SK-N-SH treated with all-trans-retinoic acid at 6 μM for 48 hours (cell line): ENCODE data around the gene TMEM254.
A peak's percentile ranks its signal among the peaks of the same experiment; 100 is the strongest.
"Not testable (repeated sequence)": the region's sequence is repeated elsewhere in the genome, so short reads cannot be mapped to it uniquely, and the experiment has no call there.

Source experiments
- ATAC-seq: fragments of 200-7000 bp; cut with Tn5 transposase; 3 replicates; pipeline ENCODE4 v1.9.1; 2020; ENCODE audit warnings: mild to moderate bottlenecking, moderate library complexity
- ARNTL ChIP-seq: fragments of 450-650 bp; formaldehyde crosslinking; IDR thresholded peaks from 2 replicates; pipeline ENCODE4 v1.5.0; 2020; ENCODE audit warnings: low read depth, mild to moderate bottlenecking, moderate library complexity, borderline replicate concordance
- BACH2 ChIP-seq: fragments of 250-450 bp; sonication (Bioruptor Pico); IDR thresholded peaks from 2 replicates; pipeline ENCODE4 v1.9.0; 2021; ENCODE audit warnings: mild to moderate bottlenecking, borderline replicate concordance
- CSDC2 ChIP-seq: fragments of 250-450 bp; sonication (Bioruptor Pico); IDR thresholded peaks from 2 replicates; pipeline ENCODE4 v1.5.0; 2020; ENCODE audit warnings: mild to moderate bottlenecking, moderate library complexity
- ESRRG ChIP-seq: fragments of 250-450 bp; sonication (Bioruptor Pico); IDR thresholded peaks from 2 replicates; pipeline ENCODE4 v1.6.1; 2021; ENCODE audit warnings: mild to moderate bottlenecking
- GLIS3 ChIP-seq: fragments of 250-450 bp; sonication (Bioruptor Pico); IDR thresholded peaks from 2 replicates; pipeline ENCODE4 v1.5.0; 2020; ENCODE audit warnings: mild to moderate bottlenecking, moderate library complexity
- ISL1 ChIP-seq: fragments of 250-450 bp; sonication (Bioruptor Pico); IDR thresholded peaks from 2 replicates; pipeline ENCODE4 v2.1.2; 2022; ENCODE audit warnings: mild to moderate bottlenecking, moderate library complexity
- PPARA ChIP-seq: fragments of 250-450 bp; sonication (Bioruptor Pico); IDR thresholded peaks from 2 replicates; pipeline ENCODE4 v1.5.0; 2020; ENCODE audit warnings: mild to moderate bottlenecking, borderline replicate concordance
- SNAI2 ChIP-seq: fragments of 250-450 bp; sonication (Bioruptor Pico); IDR thresholded peaks from 2 replicates; pipeline ENCODE4 v1.5.0; 2020; ENCODE audit warnings: mild to moderate bottlenecking, moderate library complexity
- TCF4 ChIP-seq: fragments of 250-450 bp; sonication (Bioruptor Pico); IDR thresholded peaks from 2 replicates; pipeline ENCODE4 v1.8.0; 2021; ENCODE audit warnings: mild to moderate bottlenecking, moderate library complexity, borderline replicate concordance
- TOX ChIP-seq: fragments of 250-450 bp; sonication (Bioruptor Pico); IDR thresholded peaks from 2 replicates; pipeline ENCODE4 v1.8.0; 2021; ENCODE audit warnings: mild to moderate bottlenecking, moderate library complexity, borderline replicate concordance
- ZC3H10 ChIP-seq: fragments of 250-450 bp; sonication (Bioruptor Pico); IDR thresholded peaks from 2 replicates; pipeline ENCODE4 v1.5.1; 2021; ENCODE audit warnings: mild to moderate bottlenecking, moderate library complexity
- ZFP3 ChIP-seq: fragments of 250-450 bp; sonication (Bioruptor Pico); IDR thresholded peaks from 2 replicates; pipeline ENCODE4 v1.5.0; 2020; ENCODE audit warnings: mild to moderate bottlenecking, moderate library complexity
- ZFP30 ChIP-seq: fragments of 450-650 bp; formaldehyde crosslinking; IDR thresholded peaks from 2 replicates; pipeline ENCODE4 v1.5.0; 2022; ENCODE audit warnings: mild to moderate bottlenecking, moderate library complexity
- ZNF565 ChIP-seq: fragments of 450-650 bp; formaldehyde crosslinking; conservative IDR thresholded peaks from 2 replicates; pipeline ENCODE4 v1.5.0; 2020; ENCODE audit warnings: low read depth, mild to moderate bottlenecking, moderate library complexity
- ZNF70 ChIP-seq: fragments of 450-650 bp; formaldehyde crosslinking; IDR thresholded peaks from 2 replicates; pipeline ENCODE4 v1.5.0; 2020; ENCODE audit warnings: mild to moderate bottlenecking, moderate library complexity
- ZNF8 ChIP-seq: fragments of 450-650 bp; formaldehyde crosslinking; IDR thresholded peaks from 2 replicates; pipeline ENCODE4 v1.5.0; 2020; ENCODE audit warnings: mild to moderate bottlenecking, moderate library complexity
- TF ChIP-seq, protein P1 (sequence below): fragments of 250-450 bp; sonication (Bioruptor Pico); IDR thresholded peaks from 2 replicates; pipeline ENCODE4 v1.5.0; 2020; ENCODE audit warnings: mild to moderate bottlenecking, moderate library complexity
- TF ChIP-seq, protein P2 (sequence below): fragments of 250-450 bp; sonication (Bioruptor Pico); IDR thresholded peaks from 2 replicates; pipeline ENCODE4 v1.8.0; 2020; ENCODE audit warnings: mild to moderate bottlenecking, moderate library complexity, borderline replicate concordance
- TF ChIP-seq, protein P3 (sequence below): fragments of 250-450 bp; sonication (Bioruptor Pico); IDR thresholded peaks from 2 replicates; pipeline ENCODE4 v1.5.1; 2021; ENCODE audit warnings: mild to moderate bottlenecking, moderate library complexity
- TF ChIP-seq, protein P4 (sequence below): fragments of 250-450 bp; sonication (Bioruptor Pico); IDR thresholded peaks from 2 replicates; pipeline ENCODE4 v1.8.0; 2021; ENCODE audit warnings: low read depth, mild to moderate bottlenecking, moderate library complexity, borderline replicate concordance
- TF ChIP-seq, protein P5 (sequence below): fragments of 250-450 bp; sonication (Bioruptor Pico); IDR thresholded peaks from 2 replicates; pipeline ENCODE4 v1.5.1; 2020; ENCODE audit warnings: low read depth, mild to moderate bottlenecking, moderate library complexity

TMEM254 gene, protein sequence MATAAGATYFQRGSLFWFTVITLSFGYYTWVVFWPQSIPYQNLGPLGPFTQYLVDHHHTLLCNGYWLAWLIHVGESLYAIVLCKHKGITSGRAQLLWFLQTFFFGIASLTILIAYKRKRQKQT

DNA sequence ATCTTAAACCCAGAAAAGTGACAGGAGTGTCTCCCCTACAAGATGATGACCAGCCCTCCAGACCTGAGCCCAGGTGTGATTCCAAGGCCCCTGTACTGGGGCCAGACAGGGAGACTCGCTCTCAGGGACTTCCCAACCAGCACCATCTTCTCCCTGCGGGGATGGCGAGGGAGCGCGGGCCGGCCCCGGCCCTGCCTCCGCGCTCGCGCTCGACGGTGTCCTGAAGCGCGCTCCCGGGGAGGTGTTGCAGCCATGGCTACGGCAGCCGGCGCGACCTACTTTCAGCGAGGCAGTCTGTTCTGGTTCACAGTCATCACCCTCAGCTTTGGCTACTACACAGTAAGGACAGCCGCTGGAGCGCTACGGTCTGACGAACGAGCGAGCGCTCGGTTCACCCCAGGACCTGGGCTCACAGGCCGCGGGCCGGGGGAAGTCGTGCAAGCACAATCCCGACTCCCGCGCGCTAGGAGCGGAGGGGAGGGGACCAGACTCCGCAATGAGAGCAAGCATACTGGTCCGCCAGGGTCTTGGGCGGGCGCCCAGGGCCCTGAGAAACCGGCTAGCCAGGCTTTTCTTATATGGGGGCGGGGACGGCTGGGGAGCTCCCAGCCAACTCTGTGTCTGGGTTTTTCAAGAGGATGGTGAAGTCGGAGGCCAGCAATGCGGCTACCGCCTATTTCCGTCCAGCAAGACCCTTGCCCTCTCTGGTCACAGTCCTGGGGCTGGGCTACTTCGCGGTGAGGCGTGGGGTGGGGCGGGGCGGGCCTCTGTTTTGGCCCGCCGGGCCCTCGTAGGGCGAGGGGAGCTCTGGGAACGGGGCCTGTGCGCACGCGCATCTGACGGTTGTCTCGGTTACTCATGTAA, at the start of gene TMEM254:
Gene TMEM254, plus strand, starts transcription at position 218 of the 864 bp plus-strand sequence. Its CDS starts 35 bp downstream, at position 253.
- TF ChIP-seq ZC3H10 (CRISPR knock-in tag) (no peak), ZNF8 (CRISPR knock-in tag) (no peak), SNAI2 (CRISPR knock-in tag) (no peak), CSDC2 (no peak), ESRRG (no peak), PPARA (CRISPR knock-in tag) (no peak), TCF4 (no peak), ZFP3 (CRISPR knock-in tag) (no peak; the same call in 1 of the 2 replicates), BACH2 (no peak), GLIS3 (CRISPR knock-in tag) (0 out of 2 replicates have a peak, but pooled peaks have one; percentile 7), ZFP30 (CRISPR knock-in tag) (no peak), ZNF565 (no peak)
- TF ChIP-seq, protein P1, sequence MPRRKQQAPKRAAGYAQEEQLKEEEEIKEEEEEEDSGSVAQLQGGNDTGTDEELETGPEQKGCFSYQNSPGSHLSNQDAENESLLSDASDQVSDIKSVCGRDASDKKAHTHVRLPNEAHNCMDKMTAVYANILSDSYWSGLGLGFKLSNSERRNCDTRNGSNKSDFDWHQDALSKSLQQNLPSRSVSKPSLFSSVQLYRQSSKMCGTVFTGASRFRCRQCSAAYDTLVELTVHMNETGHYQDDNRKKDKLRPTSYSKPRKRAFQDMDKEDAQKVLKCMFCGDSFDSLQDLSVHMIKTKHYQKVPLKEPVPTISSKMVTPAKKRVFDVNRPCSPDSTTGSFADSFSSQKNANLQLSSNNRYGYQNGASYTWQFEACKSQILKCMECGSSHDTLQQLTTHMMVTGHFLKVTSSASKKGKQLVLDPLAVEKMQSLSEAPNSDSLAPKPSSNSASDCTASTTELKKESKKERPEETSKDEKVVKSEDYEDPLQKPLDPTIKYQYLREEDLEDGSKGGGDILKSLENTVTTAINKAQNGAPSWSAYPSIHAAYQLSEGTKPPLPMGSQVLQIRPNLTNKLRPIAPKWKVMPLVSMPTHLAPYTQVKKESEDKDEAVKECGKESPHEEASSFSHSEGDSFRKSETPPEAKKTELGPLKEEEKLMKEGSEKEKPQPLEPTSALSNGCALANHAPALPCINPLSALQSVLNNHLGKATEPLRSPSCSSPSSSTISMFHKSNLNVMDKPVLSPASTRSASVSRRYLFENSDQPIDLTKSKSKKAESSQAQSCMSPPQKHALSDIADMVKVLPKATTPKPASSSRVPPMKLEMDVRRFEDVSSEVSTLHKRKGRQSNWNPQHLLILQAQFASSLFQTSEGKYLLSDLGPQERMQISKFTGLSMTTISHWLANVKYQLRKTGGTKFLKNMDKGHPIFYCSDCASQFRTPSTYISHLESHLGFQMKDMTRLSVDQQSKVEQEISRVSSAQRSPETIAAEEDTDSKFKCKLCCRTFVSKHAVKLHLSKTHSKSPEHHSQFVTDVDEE (CRISPR knock-in tag): peak; percentile 12; the same call in 1 of the 2 replicates
- TF ChIP-seq, protein P2, sequence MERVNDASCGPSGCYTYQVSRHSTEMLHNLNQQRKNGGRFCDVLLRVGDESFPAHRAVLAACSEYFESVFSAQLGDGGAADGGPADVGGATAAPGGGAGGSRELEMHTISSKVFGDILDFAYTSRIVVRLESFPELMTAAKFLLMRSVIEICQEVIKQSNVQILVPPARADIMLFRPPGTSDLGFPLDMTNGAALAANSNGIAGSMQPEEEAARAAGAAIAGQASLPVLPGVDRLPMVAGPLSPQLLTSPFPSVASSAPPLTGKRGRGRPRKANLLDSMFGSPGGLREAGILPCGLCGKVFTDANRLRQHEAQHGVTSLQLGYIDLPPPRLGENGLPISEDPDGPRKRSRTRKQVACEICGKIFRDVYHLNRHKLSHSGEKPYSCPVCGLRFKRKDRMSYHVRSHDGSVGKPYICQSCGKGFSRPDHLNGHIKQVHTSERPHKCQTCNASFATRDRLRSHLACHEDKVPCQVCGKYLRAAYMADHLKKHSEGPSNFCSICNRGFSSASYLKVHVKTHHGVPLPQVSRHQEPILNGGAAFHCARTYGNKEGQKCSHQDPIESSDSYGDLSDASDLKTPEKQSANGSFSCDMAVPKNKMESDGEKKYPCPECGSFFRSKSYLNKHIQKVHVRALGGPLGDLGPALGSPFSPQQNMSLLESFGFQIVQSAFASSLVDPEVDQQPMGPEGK: no peak
- TF ChIP-seq, protein P3, sequence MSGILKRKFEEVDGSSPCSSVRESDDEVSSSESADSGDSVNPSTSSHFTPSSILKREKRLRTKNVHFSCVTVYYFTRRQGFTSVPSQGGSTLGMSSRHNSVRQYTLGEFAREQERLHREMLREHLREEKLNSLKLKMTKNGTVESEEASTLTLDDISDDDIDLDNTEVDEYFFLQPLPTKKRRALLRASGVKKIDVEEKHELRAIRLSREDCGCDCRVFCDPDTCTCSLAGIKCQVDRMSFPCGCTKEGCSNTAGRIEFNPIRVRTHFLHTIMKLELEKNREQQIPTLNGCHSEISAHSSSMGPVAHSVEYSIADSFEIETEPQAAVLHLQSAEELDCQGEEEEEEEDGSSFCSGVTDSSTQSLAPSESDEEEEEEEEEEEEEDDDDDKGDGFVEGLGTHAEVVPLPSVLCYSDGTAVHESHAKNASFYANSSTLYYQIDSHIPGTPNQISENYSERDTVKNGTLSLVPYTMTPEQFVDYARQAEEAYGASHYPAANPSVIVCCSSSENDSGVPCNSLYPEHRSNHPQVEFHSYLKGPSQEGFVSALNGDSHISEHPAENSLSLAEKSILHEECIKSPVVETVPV (CRISPR knock-in tag): no peak
- TF ChIP-seq, protein P4, sequence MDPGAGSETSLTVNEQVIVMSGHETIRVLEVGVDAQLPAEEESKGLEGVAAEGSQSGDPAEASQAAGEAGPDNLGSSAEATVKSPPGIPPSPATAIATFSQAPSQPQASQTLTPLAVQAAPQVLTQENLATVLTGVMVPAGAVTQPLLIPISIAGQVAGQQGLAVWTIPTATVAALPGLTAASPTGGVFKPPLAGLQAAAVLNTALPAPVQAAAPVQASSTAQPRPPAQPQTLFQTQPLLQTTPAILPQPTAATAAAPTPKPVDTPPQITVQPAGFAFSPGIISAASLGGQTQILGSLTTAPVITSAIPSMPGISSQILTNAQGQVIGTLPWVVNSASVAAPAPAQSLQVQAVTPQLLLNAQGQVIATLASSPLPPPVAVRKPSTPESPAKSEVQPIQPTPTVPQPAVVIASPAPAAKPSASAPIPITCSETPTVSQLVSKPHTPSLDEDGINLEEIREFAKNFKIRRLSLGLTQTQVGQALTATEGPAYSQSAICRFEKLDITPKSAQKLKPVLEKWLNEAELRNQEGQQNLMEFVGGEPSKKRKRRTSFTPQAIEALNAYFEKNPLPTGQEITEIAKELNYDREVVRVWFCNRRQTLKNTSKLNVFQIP: no peak
- TF ChIP-seq, protein P5, sequence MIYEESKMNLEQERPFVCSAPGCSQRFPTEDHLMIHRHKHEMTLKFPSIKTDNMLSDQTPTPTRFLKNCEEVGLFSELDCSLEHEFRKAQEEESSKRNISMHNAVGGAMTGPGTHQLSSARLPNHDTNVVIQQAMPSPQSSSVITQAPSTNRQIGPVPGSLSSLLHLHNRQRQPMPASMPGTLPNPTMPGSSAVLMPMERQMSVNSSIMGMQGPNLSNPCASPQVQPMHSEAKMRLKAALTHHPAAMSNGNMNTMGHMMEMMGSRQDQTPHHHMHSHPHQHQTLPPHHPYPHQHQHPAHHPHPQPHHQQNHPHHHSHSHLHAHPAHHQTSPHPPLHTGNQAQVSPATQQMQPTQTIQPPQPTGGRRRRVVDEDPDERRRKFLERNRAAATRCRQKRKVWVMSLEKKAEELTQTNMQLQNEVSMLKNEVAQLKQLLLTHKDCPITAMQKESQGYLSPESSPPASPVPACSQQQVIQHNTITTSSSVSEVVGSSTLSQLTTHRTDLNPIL (CRISPR knock-in tag): no peak
- ATAC-seq: peak; percentile 94

DNA sequence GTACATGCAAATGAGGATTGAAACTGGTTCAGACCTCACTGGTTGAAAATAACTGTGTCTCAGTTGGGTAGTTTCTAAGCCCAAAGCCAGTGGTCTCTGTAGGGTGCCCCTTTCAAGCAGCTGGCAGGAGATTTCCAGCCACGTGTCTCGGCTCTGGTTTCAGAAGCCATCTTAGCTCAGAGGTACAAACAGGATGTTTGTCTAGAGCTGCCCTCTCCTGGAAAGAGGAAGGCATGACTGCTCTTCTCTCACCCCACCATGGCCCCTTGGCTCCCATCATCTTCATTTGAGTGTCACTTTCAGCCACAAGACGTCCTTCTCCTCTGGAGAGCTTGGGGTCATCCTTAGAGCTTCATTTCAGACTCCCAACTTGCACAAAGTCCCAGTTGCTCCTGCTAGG, 49.3 kb upstream of the TMEM254 start:
- ATAC-seq: peak; percentile 63; the same call in 2 of the 3 replicates

DNA sequence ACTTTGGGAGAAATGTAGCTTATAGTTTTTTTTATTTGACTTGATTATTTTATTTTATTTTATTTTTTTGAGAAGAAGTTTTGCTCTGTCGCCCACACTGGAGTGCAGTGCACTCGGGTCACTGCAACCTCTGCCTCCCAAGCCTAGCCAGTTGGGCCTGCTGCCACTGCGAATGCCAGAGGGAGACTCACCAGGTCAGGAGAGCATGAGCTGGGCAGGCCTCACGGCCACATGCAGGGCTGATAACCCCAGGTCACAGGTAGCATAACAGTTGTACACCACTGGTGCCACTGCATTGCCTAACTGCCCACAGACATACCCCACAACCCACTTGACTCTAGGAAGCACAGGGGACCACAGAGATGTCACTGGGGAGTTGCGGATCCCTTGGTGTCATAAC, 48.6 kb upstream of the TMEM254 start:
- ATAC-seq: not testable (repeated sequence)

DNA sequence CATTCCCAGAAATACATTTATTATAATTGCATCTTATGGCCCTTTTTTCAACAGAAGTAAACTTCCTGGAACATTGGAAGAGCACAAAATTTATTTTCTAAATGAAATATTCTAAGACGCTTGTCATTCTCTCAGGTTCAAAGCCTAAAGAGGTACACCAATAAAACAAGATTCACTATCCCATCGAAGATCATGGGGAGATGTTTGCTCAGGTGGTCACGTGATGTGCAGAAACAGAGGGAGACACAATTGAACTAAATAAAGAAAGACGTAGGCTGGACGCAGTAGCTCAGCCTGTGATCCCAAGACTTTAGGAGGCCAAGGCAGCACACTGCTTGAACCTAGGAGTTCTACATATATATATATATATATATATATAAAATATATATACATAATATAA, 46.0 kb upstream of the TMEM254 start:
- ATAC-seq: no peak
- TF ChIP-seq ARNTL: no peak
- TF ChIP-seq, protein P1 (CRISPR knock-in tag): no peak
- TF ChIP-seq ISL1 (CRISPR knock-in tag): no peak
- TF ChIP-seq SNAI2 (CRISPR knock-in tag): no peak
- TF ChIP-seq ESRRG: no peak
- TF ChIP-seq PPARA (CRISPR knock-in tag): no peak
- TF ChIP-seq TOX (CRISPR knock-in tag): no peak
- TF ChIP-seq, protein P2: no peak
- no peak for TF ChIP-seq ZNF565
- TF ChIP-seq ZNF70 (CRISPR knock-in tag): no peak
- TF ChIP-seq CSDC2: no peak
- TF ChIP-seq ZC3H10 (CRISPR knock-in tag): no peak
- TF ChIP-seq ZNF8 (CRISPR knock-in tag): no peak
